ENCODE measurements around the gene CATSPERB. TPM values are rescaled to one million over a fixed set of nuclear protein-coding genes. Genes with fewer than 3 reads are reported as not detected.

Gene CATSPERB
- total and polyA plus RNA-seq, 2 experiments from 2014 or later: 0.27 to 0.38 TPM

DNA sequence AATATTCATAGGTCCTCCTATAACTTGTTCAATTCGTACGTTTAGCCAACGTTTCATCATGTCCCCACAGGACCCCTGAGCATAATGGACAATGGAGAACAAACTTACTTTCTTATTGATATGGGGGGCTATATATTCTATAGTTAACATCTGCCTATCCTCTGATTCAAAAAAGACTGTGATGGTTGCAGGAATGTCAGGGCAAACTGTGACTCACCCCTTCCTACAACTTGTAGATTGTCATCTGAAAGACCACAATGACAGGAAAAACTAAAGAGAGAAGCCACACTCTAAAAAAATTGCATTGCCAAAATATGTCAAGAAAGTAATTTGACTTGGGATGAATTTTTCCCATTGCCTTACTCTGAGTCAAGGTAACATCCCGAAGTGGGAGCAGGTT, 50.8 kb downstream of the CATSPERB start:
- Histone ChIP-seq H3K79me2 (replicated peaks; ENCODE audit: insufficient read depth) (no peaks in the 10 kb centered on the region), H3K4me3 (no peak overlapping the region), H3K9me2 (ENCODE audit: insufficient read depth) (peaks cover 5% of the 10 kb centered on the region; the same call in 1 of the 2 replicates), H3K4me1 (ENCODE audit: insufficient read depth) (no peaks in the 10 kb centered on the region), H3K36me3 (ENCODE audit: insufficient read depth) (peaks cover 21% of the 10 kb centered on the region), H4K20me1 (replicated peaks; ENCODE audit: insufficient read depth) (no peaks in the 10 kb centered on the region), H3K4me2 (no peak overlapping the region), H3F3A (replicated peaks; ENCODE audit: low read depth) (no peaks in the 10 kb centered on the region), H3K27ac (ENCODE audit: low read depth) (no peak overlapping the region), H2AFZ (no peak overlapping the region), H3K27me3 (ENCODE audit: insufficient read depth) (no peaks in the 10 kb centered on the region)
- no peaks in the 10 kb centered on the region for H3K27me3 Mint-ChIP-seq (ENCODE audit: insufficient read depth, low read depth, poor library complexity)
- no peak overlapping the region for H3K27ac Mint-ChIP-seq
- no peak for DNase-seq (ENCODE audit: low spot score)
- H3K4me3 Mint-ChIP-seq: no peak overlapping the region
- H3K9me3 Mint-ChIP-seq: peaks cover 48% of the 10 kb centered on the region
- no peaks in the 10 kb centered on the region for H3K4me1 Mint-ChIP-seq
- ATAC-seq: no peak
- peaks cover 24% of the 10 kb centered on the region; the same call in 2 of the 3 replicates for H3K36me3 Mint-ChIP-seq (ENCODE audit: low read depth)
- TF ChIP-seq ZNF114 (CRISPR knock-in tag; IDR thresholded peaks at IDR 0.05) (no peak), ZNF462 (CRISPR knock-in tag; IDR thresholded peaks at IDR 0.05) (no peak), ETS1 (IDR thresholded peaks at IDR 0.05) (no peak), POLR2AphosphoS5 (IDR thresholded peaks at IDR 0.05; ENCODE audit: low read depth) (no peak), EZH2 (IDR thresholded peaks at IDR 0.05; ENCODE audit: low read depth, unreplicated experiment) (no peak)

- no peak overlapping the region for H3K4me2 ChIP-seq
- no peaks in the 10 kb centered on the region for H3K4me1 Mint-ChIP-seq
- H2AFZ ChIP-seq: no peak overlapping the region
- peaks cover 5% of the 10 kb centered on the region; the same call in 1 of the 2 replicates for H3K9me2 ChIP-seq (ENCODE audit: insufficient read depth)
- ATAC-seq (no peak), DNase-seq (ENCODE audit: low spot score) (peak; percentile 11)
- peaks cover 21% of the 10 kb centered on the region for H3K36me3 ChIP-seq (ENCODE audit: insufficient read depth)
- H3K9me3 Mint-ChIP-seq: peaks cover 57% of the 10 kb centered on the region
- H3K4me3 Mint-ChIP-seq: no peak overlapping the region
- H3K27ac Mint-ChIP-seq: no peak overlapping the region
- no peaks in the 10 kb centered on the region for H4K20me1 ChIP-seq (replicated peaks; ENCODE audit: insufficient read depth)
- H3F3A ChIP-seq (replicated peaks; ENCODE audit: low read depth): no peaks in the 10 kb centered on the region
- H3K4me1 ChIP-seq (ENCODE audit: insufficient read depth): no peaks in the 10 kb centered on the region
- H3K27me3 ChIP-seq (ENCODE audit: insufficient read depth): no peaks in the 10 kb centered on the region
- H3K4me3 ChIP-seq: no peak overlapping the region
- peaks cover 27% of the 10 kb centered on the region; the same call in 2 of the 3 replicates for H3K36me3 Mint-ChIP-seq (ENCODE audit: low read depth)
- no peaks in the 10 kb centered on the region for H3K79me2 ChIP-seq (replicated peaks; ENCODE audit: insufficient read depth)
- H3K27me3 Mint-ChIP-seq (ENCODE audit: insufficient read depth, low read depth, poor library complexity): no peaks in the 10 kb centered on the region
- H3K27ac ChIP-seq (ENCODE audit: low read depth): no peak overlapping the region
- TF ChIP-seq ETS1 (IDR thresholded peaks at IDR 0.05) (no peak), ZNF331 (CRISPR knock-in tag; IDR thresholded peaks at IDR 0.05; ENCODE audit: low read depth) (no peak), JUNB (IDR thresholded peaks at IDR 0.05; ENCODE audit: unreplicated experiment) (no peak), CREB1 (CRISPR knock-in tag; IDR thresholded peaks at IDR 0.05; ENCODE audit: low read depth) (no peak), NANOG (IDR thresholded peaks at IDR 0.05; ENCODE audit: borderline replicate concordance) (no peak), EZH2phosphoT487 (IDR thresholded peaks at IDR 0.05; ENCODE audit: unreplicated experiment) (no peak), POLR2AphosphoS5 (IDR thresholded peaks at IDR 0.05; ENCODE audit: low read depth) (no peak)
These were observed 52.6 kb downstream of the CATSPERB start for GRCh38 chr14:91679273-91679672.

All from GM23338 (cell line).